Glutamatergic neuron (in vitro differentiated cells): ENCODE results near the gene HCST. TPM values are rescaled to one million over a fixed set of nuclear protein-coding genes. Genes with fewer than 3 reads are reported as not detected.
A peak's percentile ranks its signal among the peaks of the same experiment; 100 is the strongest.

Source experiments
- DNase-seq: peaks from one replicate; pipeline ENCODE4 v3.0.0; 2022
- H3K27ac Mint-ChIP-seq: one replicate; pipeline ENCODE4 v1.8.0; 2020; ENCODE audit warnings: mild to moderate bottlenecking, mixed read lengths, inconsistent platforms; ENCODE audit not compliant: unreplicated experiment
- H3K27me3 Mint-ChIP-seq: one replicate; pipeline ENCODE4 v1.8.0; 2020; ENCODE audit warnings: mild to moderate bottlenecking, moderate library complexity, mixed read lengths, inconsistent platforms; ENCODE audit not compliant: unreplicated experiment
- H3K36me3 Mint-ChIP-seq: one replicate; pipeline ENCODE4 v1.8.0; 2020; ENCODE audit warnings: mild to moderate bottlenecking, mixed read lengths, inconsistent platforms; ENCODE audit not compliant: unreplicated experiment
- H3K4me1 Mint-ChIP-seq: one replicate; pipeline ENCODE4 v1.8.0; 2020; ENCODE audit warnings: mild to moderate bottlenecking, low read depth, mixed read lengths, inconsistent platforms; ENCODE audit not compliant: unreplicated experiment
- H3K4me3 Mint-ChIP-seq: one replicate; pipeline ENCODE4 v1.8.0; 2020; ENCODE audit warnings: mild to moderate bottlenecking, mixed read lengths, inconsistent platforms; ENCODE audit not compliant: unreplicated experiment
- H3K9me3 Mint-ChIP-seq: one replicate; pipeline ENCODE4 v1.8.0; 2020; ENCODE audit warnings: mild to moderate bottlenecking, moderate library complexity, mixed read lengths, inconsistent platforms; ENCODE audit not compliant: unreplicated experiment
- CTCF ChIP-seq: fragments of 200-600 bp; sonication (generic); IDR thresholded peaks from one replicate; pipeline ENCODE4 v1.5.0; 2021; ENCODE audit not compliant: partially characterized antibody, unreplicated experiment
- total RNA-seq: library from RNA; stranded (reverse); fragmentation: NEBNext Ultra II Directional; extraction: Animal tissue kit (Norgen Biotek cat#: 25700); gene quantifications from one replicate; pipeline ENCODE4 v1.2.1, GENCODE V29; 2021; ENCODE audit not compliant: unreplicated experiment

Gene HCST
- total RNA-seq, 1 donor from 2014 or later, result not detected

DNA sequence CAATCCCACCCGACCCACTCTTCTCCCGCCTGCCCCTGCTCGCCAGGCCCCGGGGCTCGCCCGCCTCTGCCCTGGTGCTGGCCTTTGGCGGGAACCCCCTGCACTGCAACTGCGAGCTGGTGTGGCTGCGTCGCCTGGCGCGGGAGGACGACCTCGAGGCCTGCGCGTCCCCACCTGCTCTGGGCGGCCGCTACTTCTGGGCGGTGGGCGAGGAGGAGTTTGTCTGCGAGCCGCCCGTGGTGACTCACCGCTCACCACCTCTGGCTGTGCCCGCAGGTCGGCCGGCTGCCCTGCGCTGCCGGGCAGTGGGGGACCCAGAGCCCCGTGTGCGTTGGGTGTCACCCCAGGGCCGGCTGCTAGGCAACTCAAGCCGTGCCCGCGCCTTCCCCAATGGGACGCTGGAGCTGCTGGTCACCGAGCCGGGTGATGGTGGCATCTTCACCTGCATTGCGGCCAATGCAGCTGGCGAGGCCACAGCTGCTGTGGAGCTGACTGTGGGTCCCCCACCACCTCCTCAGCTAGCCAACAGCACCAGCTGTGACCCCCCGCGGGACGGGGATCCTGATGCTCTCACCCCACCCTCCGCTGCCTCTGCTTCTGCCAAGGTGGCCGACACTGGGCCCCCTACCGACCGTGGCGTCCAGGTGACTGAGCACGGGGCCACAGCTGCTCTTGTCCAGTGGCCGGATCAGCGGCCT is 37.9 kb downstream of the HCST start:
- peaks cover 25% of the 10 kb centered on the region for H3K36me3 Mint-ChIP-seq
- DNase-seq, result no peak
- no peak for TF ChIP-seq CTCF

GRCh38 chr19:35940839-35941238 is 38.5 kb downstream of the HCST start:
- Mint-ChIP-seq H3K4me3 (peak overlapping the region; percentile 21), H3K4me1 (peaks cover 16% of the 10 kb centered on the region), H3K27ac (no peak overlapping the region), H3K9me3 (peaks cover 15% of the 10 kb centered on the region), H3K36me3 (peaks cover 25% of the 10 kb centered on the region), H3K27me3 (peaks cover 13% of the 10 kb centered on the region)
- no peak for TF ChIP-seq CTCF
- no peak for DNase-seq

More for the DNA sequence above, 37.9 kb downstream of the HCST start:
- Mint-ChIP-seq H3K9me3 (peaks cover 14% of the 10 kb centered on the region), H3K4me3 (no peak overlapping the region), H3K27me3 (peaks cover 8% of the 10 kb centered on the region), H3K27ac (no peak overlapping the region), H3K4me1 (peaks cover 16% of the 10 kb centered on the region)

- peaks cover 13% of the 10 kb centered on the region for H3K4me1 Mint-ChIP-seq
- H3K27me3 Mint-ChIP-seq, result peaks cover 17% of the 10 kb centered on the region
- TF ChIP-seq CTCF, result no peak
- DNase-seq, result no peak
- H3K36me3 Mint-ChIP-seq, result peaks cover 25% of the 10 kb centered on the region
- H3K9me3 Mint-ChIP-seq, result peaks cover 13% of the 10 kb centered on the region
- H3K27ac Mint-ChIP-seq, result no peak overlapping the region
- no peak overlapping the region for H3K4me3 Mint-ChIP-seq
Measured at GRCh38 chr19:35942235-35942634, 39.9 kb downstream of the HCST start.

DNA sequence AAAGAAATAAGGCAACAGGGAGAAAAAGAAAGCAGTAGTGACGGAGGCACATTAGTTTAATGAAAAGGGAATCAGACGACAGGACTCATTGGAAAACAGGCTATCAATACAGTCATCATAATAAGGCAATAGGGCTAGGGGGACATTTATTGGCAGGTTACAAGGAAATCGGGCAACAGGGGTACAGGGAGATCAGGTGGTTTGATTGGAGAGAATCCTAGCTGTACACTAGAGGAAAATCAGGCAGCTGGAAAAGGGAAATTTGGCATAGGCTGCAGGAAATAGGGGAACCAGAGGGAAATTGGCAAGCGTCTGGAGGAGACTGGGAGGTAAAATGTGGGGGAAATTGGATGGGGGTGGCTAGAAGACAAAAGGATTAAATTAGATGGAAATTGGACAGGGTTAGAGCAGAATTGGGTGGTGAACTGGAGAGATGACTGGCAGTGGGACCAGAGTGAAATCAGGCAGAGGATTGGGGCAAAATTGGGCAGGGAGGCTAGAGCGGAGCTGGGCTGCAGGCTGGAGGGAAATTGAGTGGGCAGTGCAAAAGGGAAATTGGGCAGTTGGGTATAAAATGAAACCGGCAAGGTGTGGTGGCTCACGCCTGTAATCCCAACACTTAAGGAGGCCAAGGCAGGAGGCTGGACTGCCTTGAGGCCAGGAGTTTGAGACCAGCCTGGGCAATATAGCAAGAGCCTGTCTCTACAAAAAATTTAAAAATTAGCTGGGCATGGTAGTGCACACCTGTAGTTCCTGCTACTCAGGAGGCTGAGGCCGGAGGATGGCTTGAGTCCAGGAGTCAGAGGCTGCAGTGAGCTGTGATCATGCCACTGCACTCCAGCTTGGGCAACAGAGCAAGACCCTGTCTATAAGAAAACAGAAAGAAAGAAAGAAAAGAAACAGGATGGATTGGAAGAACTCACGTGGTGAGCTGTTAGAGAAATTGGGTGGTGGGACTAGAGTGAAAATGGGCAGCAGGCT is 41.3 kb downstream of the HCST start:
- DNase-seq, result no peak
- H3K27ac Mint-ChIP-seq, result peak overlapping the region; percentile 34
- H3K4me1 Mint-ChIP-seq, result peaks cover 2% of the 10 kb centered on the region
- H3K9me3 Mint-ChIP-seq, result peaks cover 8% of the 10 kb centered on the region
- H3K27me3 Mint-ChIP-seq, result peaks cover 17% of the 10 kb centered on the region
- TF ChIP-seq CTCF, result no peak
- H3K36me3 Mint-ChIP-seq, result peaks cover 15% of the 10 kb centered on the region
- peak overlapping the region; percentile 47 for H3K4me3 Mint-ChIP-seq
